Uterus (tissue), 4 donors: ENCODE measurements around the gene CENPO. TPM values are rescaled to one million over a fixed set of nuclear protein-coding genes. Genes with fewer than 3 reads are reported as not detected.

Experiments used
- DNase-seq, 2 donors: peaks; one replicate each; pipeline ENCODE4 v3.0.0-alpha.2; 2019 to 2020
- H3K27ac ChIP-seq, 2 donors: fragments of 200-600 bp; sonication (generic); 1 replicate in 1 of 2; 2 replicates in 1 of 2; pipeline ENCODE4 v1.5.1; 2016 to 2018
- H3K27me3 ChIP-seq, 2 donors: fragments of 200-600 bp; sonication (generic); one replicate each; pipeline ENCODE4 v1.5.1; 2018 to 2019; ENCODE audit warnings: control low read depth in 1 of 2
- H3K36me3 ChIP-seq, 2 donors: fragments of 200-600 bp; sonication (generic); one replicate each; pipeline ENCODE4 v1.5.1; 2019; ENCODE audit warnings: control low read depth in 1 of 2
- H3K4me1 ChIP-seq, 2 donors: fragments of 200-600 bp; sonication (generic); one replicate each; pipeline ENCODE4 v1.5.1; 2018 to 2019; ENCODE audit warnings: control low read depth in 1 of 2
- H3K4me3 ChIP-seq, 2 donors: fragments of 200-600 bp; sonication (generic); 1 replicate in 1 of 2; 2 replicates in 1 of 2; pipeline ENCODE4 v1.5.1; 2018 to 2019; ENCODE audit warnings: mild to moderate bottlenecking in 1 of 2
- H3K9me3 ChIP-seq, 2 donors: fragments of 200-600 bp; sonication (generic); one replicate each; pipeline ENCODE4 v1.5.1; 2019; ENCODE audit warnings: control low read depth in 1 of 2
- POLR2A ChIP-seq, 2 donors: fragments of 450-650 bp; IDR thresholded peaks; one replicate each; pipeline ENCODE4 v1.6.1; 2016; ENCODE audit warnings: antibody characterized with exemption in 2 of 2, mild to moderate bottlenecking in 1 of 2, moderate library complexity in 1 of 2
- intact Hi-C: fragments of 100-400 bp; cut with DNase I; formaldehyde crosslinking; loops from one replicate; pipeline ENCODE4 v1.15.1; 2023; ENCODE audit warnings: low total_unique reads
- total RNA-seq, 4 donors: library from RNA; depleted of rRNA in 3 of 4; stranded (reverse); fragments of >200 nt in 3 of 4; gene quantifications; one replicate each; pipeline versions ENCODE4 v1.1.0 to v1.2.4, GENCODE V29; 2014 to 2023
- TF ChIP-seq, protein P1 (sequence below), 4 experiments: fragments of 200-600 bp in 2 of 4; fragments of 450-650 bp in 2 of 4; sonication (generic) in 2 of 4; IDR thresholded peaks; one replicate each; pipeline ENCODE4 v1.5.1; 2016 to 2019; ENCODE audit warnings: antibody characterized with exemption in 4 of 4, mild to moderate bottlenecking in 2 of 4, moderate library complexity in 1 of 4
- donor health status: DM: yes; HTN: yes; CAD: no.

The CENPO gene
- total RNA-seq, 4 donors from 2014 or later = 1.0 to 16.0 (median 2.2) TPM

DNA sequence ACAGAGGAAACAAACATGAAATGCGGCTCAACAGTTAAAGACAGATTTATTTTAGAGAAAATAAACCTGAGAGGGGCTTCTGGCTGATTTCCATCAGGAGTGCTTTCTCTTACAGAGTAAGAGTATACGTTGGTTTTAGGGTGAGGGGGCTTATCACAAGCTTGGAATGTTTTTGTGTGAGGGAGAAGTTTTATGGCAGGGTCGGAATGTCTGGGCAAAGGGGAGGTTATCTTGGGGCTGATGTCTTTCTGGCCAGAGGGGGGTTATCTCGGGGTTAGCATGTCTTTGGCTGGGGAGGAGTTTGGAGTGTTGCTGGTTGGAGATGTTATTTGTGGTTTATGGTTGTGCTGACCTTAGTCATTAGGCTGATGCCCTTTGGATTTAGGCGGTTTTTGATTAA is 22.2 kb upstream of the CENPO start:
- no peak overlapping the region for H3K4me3 ChIP-seq
- H3K27me3 ChIP-seq = no peaks in the 10 kb centered on the region
- no peaks in the 10 kb centered on the region for H3K4me1 ChIP-seq
- H3K9me3 ChIP-seq = no peaks in the 10 kb centered on the region
- H3K27ac ChIP-seq = no peak overlapping the region
- no peaks in the 10 kb centered on the region for H3K36me3 ChIP-seq
- no peak for DNase-seq
- intact Hi-C loops = no loop called here
- TF ChIP-seq, protein P1, sequence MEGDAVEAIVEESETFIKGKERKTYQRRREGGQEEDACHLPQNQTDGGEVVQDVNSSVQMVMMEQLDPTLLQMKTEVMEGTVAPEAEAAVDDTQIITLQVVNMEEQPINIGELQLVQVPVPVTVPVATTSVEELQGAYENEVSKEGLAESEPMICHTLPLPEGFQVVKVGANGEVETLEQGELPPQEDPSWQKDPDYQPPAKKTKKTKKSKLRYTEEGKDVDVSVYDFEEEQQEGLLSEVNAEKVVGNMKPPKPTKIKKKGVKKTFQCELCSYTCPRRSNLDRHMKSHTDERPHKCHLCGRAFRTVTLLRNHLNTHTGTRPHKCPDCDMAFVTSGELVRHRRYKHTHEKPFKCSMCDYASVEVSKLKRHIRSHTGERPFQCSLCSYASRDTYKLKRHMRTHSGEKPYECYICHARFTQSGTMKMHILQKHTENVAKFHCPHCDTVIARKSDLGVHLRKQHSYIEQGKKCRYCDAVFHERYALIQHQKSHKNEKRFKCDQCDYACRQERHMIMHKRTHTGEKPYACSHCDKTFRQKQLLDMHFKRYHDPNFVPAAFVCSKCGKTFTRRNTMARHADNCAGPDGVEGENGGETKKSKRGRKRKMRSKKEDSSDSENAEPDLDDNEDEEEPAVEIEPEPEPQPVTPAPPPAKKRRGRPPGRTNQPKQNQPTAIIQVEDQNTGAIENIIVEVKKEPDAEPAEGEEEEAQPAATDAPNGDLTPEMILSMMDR (IDR thresholded peaks at IDR 0.05) = no peak
- TF ChIP-seq POLR2A (IDR thresholded peaks at IDR 0.05) = no peak

GRCh38 chr2:24771764-24772586 is 21.2 kb upstream of the CENPO start:
- Histone ChIP-seq H3K4me3 (no peak overlapping the region), H3K27ac (no peak overlapping the region), H3K9me3 (no peaks in the 10 kb centered on the region), H3K27me3 (no peaks in the 10 kb centered on the region), H3K4me1 (no peaks in the 10 kb centered on the region), H3K36me3 (no peaks in the 10 kb centered on the region)
- DNase-seq = no peak
- TF ChIP-seq, protein P1 (IDR thresholded peaks at IDR 0.05) = no peak
- TF ChIP-seq POLR2A (IDR thresholded peaks at IDR 0.05) = no peak
- intact Hi-C loops = no loop called here

DNA sequence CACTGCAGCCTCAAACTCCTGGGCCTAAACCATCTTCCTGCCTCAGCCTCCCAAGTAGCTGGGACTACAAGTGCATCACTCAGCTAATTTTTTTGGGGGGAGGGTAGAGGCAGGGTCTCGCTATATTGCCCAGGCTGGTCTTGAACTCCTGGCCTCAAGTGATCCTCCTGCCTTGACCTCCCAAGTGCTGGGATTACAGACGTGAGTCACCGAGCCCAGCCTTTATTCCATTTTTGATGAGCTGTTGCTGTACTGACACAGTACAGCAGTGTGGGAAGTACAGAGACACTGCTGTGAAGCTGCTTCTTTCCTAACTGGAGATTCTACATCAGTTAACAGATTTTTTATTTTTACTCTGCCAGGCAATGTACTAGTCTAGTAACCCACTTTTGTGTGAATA is 18.9 kb upstream of the CENPO start:
- Histone ChIP-seq H3K9me3 (no peaks in the 10 kb centered on the region), H3K27me3 (no peaks in the 10 kb centered on the region), H3K4me3 (no peak overlapping the region), H3K36me3 (no peaks in the 10 kb centered on the region), H3K4me1 (no peaks in the 10 kb centered on the region), H3K27ac (no peak overlapping the region)
- no peak for DNase-seq
- no peak for TF ChIP-seq POLR2A (IDR thresholded peaks at IDR 0.05)
- TF ChIP-seq, protein P1 (IDR thresholded peaks at IDR 0.05) = no peak
- intact Hi-C loops = no loop called here

- H3K36me3 ChIP-seq = no peaks in the 10 kb centered on the region
- no peaks in the 10 kb centered on the region for H3K9me3 ChIP-seq
- DNase-seq = no peak
- no peaks in the 10 kb centered on the region for H3K4me1 ChIP-seq
- TF ChIP-seq, protein P1 (IDR thresholded peaks at IDR 0.05) = no peak
- TF ChIP-seq POLR2A (IDR thresholded peaks at IDR 0.05) = no peak
- intact Hi-C loops = no loop called here
- no peak overlapping the region for H3K4me3 ChIP-seq
- H3K27ac ChIP-seq = no peak overlapping the region
- H3K27me3 ChIP-seq = no peaks in the 10 kb centered on the region
Observed at GRCh38 chr2:24779116-24779515, 14.1 kb upstream of the CENPO start.

DNA sequence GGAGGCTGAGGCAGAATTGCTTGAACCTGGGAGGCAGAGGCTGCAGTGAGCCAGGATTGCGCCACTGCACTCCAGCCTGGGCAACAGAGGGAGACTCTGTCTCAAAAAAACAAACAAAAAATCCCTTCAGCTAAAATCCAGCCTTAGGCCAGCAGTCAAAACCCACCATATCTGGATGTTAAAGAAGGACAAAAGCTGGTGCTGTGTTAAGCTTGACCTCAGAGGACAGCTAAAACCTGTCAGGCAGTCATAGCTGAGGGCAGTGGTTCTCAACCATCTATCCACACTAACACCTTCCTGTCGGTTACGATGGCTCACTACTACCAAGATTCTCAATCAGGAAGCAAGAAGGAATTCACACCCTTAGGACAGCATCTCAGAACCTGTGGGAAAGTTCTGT is 9.6 kb upstream of the CENPO start:
- H3K27ac ChIP-seq = no peak overlapping the region
- no peaks in the 10 kb centered on the region for H3K27me3 ChIP-seq
- H3K9me3 ChIP-seq = no peaks in the 10 kb centered on the region
- no peak for DNase-seq
- H3K4me1 ChIP-seq = no peaks in the 10 kb centered on the region
- no peak for TF ChIP-seq POLR2A (IDR thresholded peaks at IDR 0.05)
- TF ChIP-seq, protein P1 (IDR thresholded peaks at IDR 0.05) = no peak
- H3K4me3 ChIP-seq = no peak overlapping the region
- no peaks in the 10 kb centered on the region for H3K36me3 ChIP-seq
- intact Hi-C loops = no loop called here
